Dermis microvascular lymphatic vessel endothelial cell (primary cell): ENCODE measurements around the gene UCMA. TPM values are rescaled to one million over a fixed set of nuclear protein-coding genes. Genes with fewer than 3 reads are reported as not detected.
A peak's percentile ranks its signal among the peaks of the same experiment; 100 is the strongest.

ENCODE experiments used
- DNase-seq, 2 donors: peaks; one replicate each; pipeline versions ENCODE4 v3.0.0 to v3.0.0-alpha.2; 2010; ENCODE audit warnings: low read depth in 2 of 2
- total RNA-seq: library from RNA; depleted of rRNA; stranded (reverse); fragments of >200 nt; gene quantifications from 2 replicates; pipeline ENCODE4 v1.2.1, GENCODE V29; 2014

UCMA gene
- total RNA-seq, 1 donor from 2014 or later: not detected

GRCh38 chr10:13233358-13233757 lies 816 bp downstream of the UCMA start:
- DNase-seq: no peak

- DNase-seq: no peak
Measured at GRCh38 chr10:13231808-13232207, 2.4 kb downstream of the UCMA start.

GRCh38 chr10:13231190-13231589 lies 3.0 kb downstream of the UCMA start:
- no peak for DNase-seq

- DNase-seq: no peak
Measured at GRCh38 chr10:13227031-13227430, 7.1 kb downstream of the UCMA start.

- DNase-seq: no peak
Measured at GRCh38 chr10:13225601-13226000, 8.6 kb downstream of the UCMA start.

- no peak for DNase-seq
Measured at GRCh38 chr10:13224210-13224995, 9.8 kb downstream of the UCMA start.

GRCh38 chr10:13223241-13223640 lies 10.9 kb downstream of the UCMA start:
- no peak for DNase-seq

GRCh38 chr10:13222566-13222965 lies 11.6 kb downstream of the UCMA start:
- DNase-seq: no peak

GRCh38 chr10:13222151-13222550 lies 12.0 kb downstream of the UCMA start:
- no peak for DNase-seq

- no peak for DNase-seq
Measured at GRCh38 chr10:13221572-13221971, 12.6 kb downstream of the UCMA start.

- DNase-seq: peak; percentile 7 to 15
Measured at GRCh38 chr10:13219685-13220670, 14.2 kb downstream of the UCMA start.

- DNase-seq: no peak
Measured at GRCh38 chr10:13218878-13219277, 15.3 kb downstream of the UCMA start.

GRCh38 chr10:13213163-13213562 lies 21.0 kb downstream of the UCMA start:
- DNase-seq: no peak

- DNase-seq: peak; percentile 48 to 63
Measured at GRCh38 chr10:13206546-13207443, 27.4 kb downstream of the UCMA start.

- DNase-seq: no peak
Measured at GRCh38 chr10:13206091-13206490, 28.1 kb downstream of the UCMA start.

GRCh38 chr10:13201132-13201531 lies 33.0 kb downstream of the UCMA start:
- no peak for DNase-seq

GRCh38 chr10:13195016-13195415 lies 39.2 kb downstream of the UCMA start:
- DNase-seq: no peak

- no peak for DNase-seq
Measured at GRCh38 chr10:13193637-13194036, 40.5 kb downstream of the UCMA start.

GRCh38 chr10:13191362-13191761 lies 42.8 kb downstream of the UCMA start:
- no peak for DNase-seq

GRCh38 chr10:13190816-13191215 lies 43.4 kb downstream of the UCMA start:
- no peak for DNase-seq

GRCh38 chr10:13189961-13190360 lies 44.2 kb downstream of the UCMA start:
- DNase-seq: no peak
